Heart left ventricle (tissue), 13 donors: Measurements from ENCODE around the gene ITIH6.

Source experiments
- CTCF ChIP-seq, 12 donors: fragments of 200-600 bp; sonication (generic) in 4 of 12; IDR thresholded peaks; one replicate each; pipeline versions ENCODE4 v1.5.0 to v1.8.0; 2018 to 2022; ENCODE audit warnings: antibody characterized with exemption in 12 of 12, mild to moderate bottlenecking in 5 of 12
- POLR2A ChIP-seq, 2 donors: fragments of 450-650 bp; IDR thresholded peaks; one replicate each; pipeline ENCODE4 v1.6.1; 2017; ENCODE audit warnings: antibody characterized with exemption in 2 of 2, mild to moderate bottlenecking in 2 of 2, moderate library complexity in 2 of 2
- donor health status: ischemic (EF 13 %, LVEDD 7.1; RV severe dilation, severe dysfunction).
- donor health status: DM: no; HTN: yes; CAD: no.
- donor health status: DM: no; HTN: no; CAD: no.
- donor health status: ischemic (EF 25% LVEDD 6.9; RV normal size, moderate dysfunction).
- donor health status: ischemic (EF 25% LVEDD 5.7; RV mildly dilated, moderate dysfunction).
- donor health status: ischemic (EF 35%, LVEDD 5.7; RV mildly dilated, moderate dysfunction).
- donor health status: nonischemic (EF 11% LVEDD 7.7; RV severe dilation, severe dysfunction).
- donor health status: DM: yes; HTN: yes; CAD: no.
- donor health status: PGD.
- donor health status: ischemic (EF 29% LVEDD 5.4; RV normal size, mild dysfunction).
- donor health status: nonischemic (EF 23%, LVEDD 6.1; RV moderate dilation, normal function).

GRCh38 chrX:54811301-54811885 lies 13.3 kb upstream of the ITIH6 start:
- TF ChIP-seq CTCF (IDR thresholded peaks at IDR 0.05) (no peak), POLR2A (IDR thresholded peaks at IDR 0.05) (no peak)
